Psoas muscle (tissue), 8 donors: ENCODE results near the gene SATB2. TPM values are rescaled to one million over a fixed set of nuclear protein-coding genes. Genes with fewer than 3 reads are reported as not detected.
A peak's percentile ranks its signal among the peaks of the same experiment; 100 is the strongest.

ENCODE experiments used
- ATAC-seq, 4 donors: fragments of 200-7000 bp; cut with Tn5 transposase; one replicate each; pipeline ENCODE4 v1.9.1; 2020; ENCODE audit warnings: moderate library complexity in 3 of 4, mild to moderate bottlenecking in 2 of 4
- DNase-seq, 2 donors: peaks; one replicate each; pipeline ENCODE4 v3.0.0-alpha.2; 2020
- H3K27ac ChIP-seq: fragments of 200-600 bp; one replicate; pipeline ENCODE4 v1.8.0; 2022
- H3K27me3 ChIP-seq, 3 donors: fragments of 200-600 bp in 1 of 3; one replicate each; pipeline versions ENCODE4 v1.6.1 to v1.8.0; 2013 to 2022; ENCODE audit warnings: low read length in 2 of 3, mild to moderate bottlenecking in 2 of 3, moderate library complexity in 1 of 3; ENCODE audit not compliant: insufficient read depth in 3 of 3
- H3K36me3 ChIP-seq, 2 donors: fragments of 200-600 bp in 1 of 2; one replicate each; pipeline versions ENCODE4 v1.6.1 to v1.8.0; 2013 to 2022; ENCODE audit warnings: low read depth in 1 of 2, mild to moderate bottlenecking in 1 of 2, moderate library complexity in 1 of 2; ENCODE audit not compliant: insufficient read depth in 1 of 2
- H3K4me1 ChIP-seq: fragments of 200-600 bp; one replicate; pipeline ENCODE4 v1.8.0; 2022
- H3K4me3 ChIP-seq: fragments of 200-600 bp; one replicate; pipeline ENCODE4 v1.8.0; 2022; ENCODE audit warnings: mild to moderate bottlenecking
- H3K9me3 ChIP-seq: fragments of 200-600 bp; one replicate; pipeline ENCODE4 v1.8.0; 2022
- WGBS, 3 donors: extraction: QIAGEN DNeasy Blood & Tissue Kit; methylation state at CpG; one replicate each; pipeline versions ENCODE4 v1.1.6 to v1.1.7; 2013; 5-methylcytosine and 5-hydroxymethylcytosine counted together
- intact Hi-C, 2 donors: fragments of 100-400 bp; cut with DNase I; formaldehyde crosslinking; loops; one replicate each; pipeline versions ENCODE4 v1.11.0 to v1.14.2; 2022
- polyA plus RNA-seq, 3 donors: library from polyadenylated mRNA; stranded (reverse); fragments of 200-250 nt; gene quantifications; one replicate each; pipeline ENCODE4 v1.2.3, GENCODE V29; 2013
- total RNA-seq, 4 donors: library from RNA; stranded (reverse); fragmentation: NEBNext Ultra II Directional in 2 of 4; extraction: Animal tissue kit (Norgen Biotek cat#: 25700) in 2 of 4; gene quantifications; one replicate each; pipeline versions ENCODE4 v1.2.1 to v1.2.4, GENCODE V29; 2021 to 2023
- TF ChIP-seq, protein P1 (sequence below): fragments of 200-600 bp; IDR thresholded peaks from one replicate; pipeline ENCODE4 v1.8.0; 2022; ENCODE audit warnings: antibody characterized with exemption
- donor health status: healthy with polysubstance abuse.
- donor health status: DM: no; HTN: no; CAD: no; lungs with moderate emphysema.
- donor health status: Bipolar disorder and iron deficiency.
- donor health status: healthy.
- donor health status: DM: yes; HTN: yes; CAD: no.
- donor health status: DM: no; HTN: no; CAD: no.
- donor health status: DM: no; HTN: no; CAD: no.
- donor health status: DM: yes; HTN: yes; CAD: no.

The SATB2 gene
- total and polyA plus RNA-seq, 7 donors: 0.46 to 2.4 (median 1.6) TPM

DNA sequence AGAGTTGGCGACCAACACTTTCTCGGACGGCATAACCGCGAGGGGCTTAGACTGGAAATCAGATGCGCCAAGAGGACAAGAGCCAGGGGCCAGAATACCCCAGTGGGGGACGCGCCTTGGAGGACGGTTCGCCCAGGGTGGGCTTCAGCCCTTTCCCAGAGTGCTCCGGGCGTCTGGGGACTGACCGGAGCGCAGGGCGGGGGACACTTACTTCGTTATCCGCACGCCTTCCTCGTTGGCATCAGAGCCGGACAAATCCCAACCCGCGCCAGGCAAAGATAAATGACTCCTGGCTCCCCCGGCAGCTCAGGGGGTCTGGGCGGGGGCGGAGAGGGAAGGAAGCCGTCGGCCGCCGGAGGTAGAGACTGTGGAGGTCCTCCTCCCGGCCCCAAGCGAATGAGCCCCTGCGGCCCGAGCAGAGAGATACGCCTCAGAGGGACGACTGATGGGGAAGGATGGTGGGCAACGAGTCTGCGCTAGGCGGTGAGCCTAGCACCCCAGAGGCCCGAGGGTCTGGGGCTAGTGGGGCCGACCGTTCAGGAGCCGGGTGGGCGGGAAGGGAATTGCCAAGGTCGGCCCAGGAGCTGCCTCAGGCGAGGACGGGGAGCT is 4.7 kb upstream of the SATB2 start:
- WGBS, 3 donors: 3 to 10% (median 8%) methylated on average over 34 to 46 of the region's 46 CpGs

DNA sequence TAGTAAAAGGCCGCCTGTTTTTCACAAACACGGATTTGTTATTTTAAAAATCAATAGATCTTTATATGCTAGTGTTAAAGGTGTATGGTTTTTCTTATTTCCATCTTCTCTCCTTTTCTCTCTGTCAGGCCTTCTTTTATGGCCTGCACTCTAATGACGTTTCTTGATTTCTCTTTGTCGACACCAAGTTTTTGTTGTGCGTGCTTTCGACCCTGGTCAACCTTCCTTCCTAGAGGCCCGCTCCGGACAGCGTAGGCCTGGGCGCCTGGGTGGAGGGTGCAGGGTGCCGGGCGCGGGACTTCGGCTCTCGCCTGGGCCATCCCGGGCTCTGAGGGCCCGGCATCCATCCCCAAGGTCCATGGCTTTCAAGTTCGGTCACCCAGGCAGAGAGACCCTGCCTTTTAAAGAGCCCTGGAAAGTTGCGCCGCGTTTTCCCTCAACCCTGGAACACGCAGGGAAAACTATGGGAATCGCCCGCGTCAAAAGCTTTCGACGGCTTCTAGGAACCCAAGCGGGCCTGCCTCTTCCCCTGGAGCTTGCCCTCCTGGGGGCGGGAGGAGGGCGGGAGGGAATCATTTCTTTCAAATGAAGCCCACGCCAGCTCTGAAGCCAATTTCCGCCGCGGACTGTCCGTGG is 4.1 kb upstream of the SATB2 start:
- no peak overlapping the region for H3K4me3 ChIP-seq
- 17 to 33% (median 27%) methylated on average over 35 of the region's 35 CpGs for WGBS, 3 donors
- no peaks in the 10 kb centered on the region for H3K36me3 ChIP-seq
- peaks cover 32% of the 10 kb centered on the region for H3K4me1 ChIP-seq
- DNase-seq (no peak), ATAC-seq (no peak)
- intact Hi-C loops: no loop called here
- TF ChIP-seq, protein P1, sequence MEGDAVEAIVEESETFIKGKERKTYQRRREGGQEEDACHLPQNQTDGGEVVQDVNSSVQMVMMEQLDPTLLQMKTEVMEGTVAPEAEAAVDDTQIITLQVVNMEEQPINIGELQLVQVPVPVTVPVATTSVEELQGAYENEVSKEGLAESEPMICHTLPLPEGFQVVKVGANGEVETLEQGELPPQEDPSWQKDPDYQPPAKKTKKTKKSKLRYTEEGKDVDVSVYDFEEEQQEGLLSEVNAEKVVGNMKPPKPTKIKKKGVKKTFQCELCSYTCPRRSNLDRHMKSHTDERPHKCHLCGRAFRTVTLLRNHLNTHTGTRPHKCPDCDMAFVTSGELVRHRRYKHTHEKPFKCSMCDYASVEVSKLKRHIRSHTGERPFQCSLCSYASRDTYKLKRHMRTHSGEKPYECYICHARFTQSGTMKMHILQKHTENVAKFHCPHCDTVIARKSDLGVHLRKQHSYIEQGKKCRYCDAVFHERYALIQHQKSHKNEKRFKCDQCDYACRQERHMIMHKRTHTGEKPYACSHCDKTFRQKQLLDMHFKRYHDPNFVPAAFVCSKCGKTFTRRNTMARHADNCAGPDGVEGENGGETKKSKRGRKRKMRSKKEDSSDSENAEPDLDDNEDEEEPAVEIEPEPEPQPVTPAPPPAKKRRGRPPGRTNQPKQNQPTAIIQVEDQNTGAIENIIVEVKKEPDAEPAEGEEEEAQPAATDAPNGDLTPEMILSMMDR: no peak
- H3K9me3 ChIP-seq: no peaks in the 10 kb centered on the region
- H3K27ac ChIP-seq: no peak overlapping the region
- H3K27me3 ChIP-seq: peaks cover 0 to 81% (median 42%) of the 10 kb centered on the region in 3 donors

More for the DNA sequence above, 4.7 kb upstream of the SATB2 start:
- Histone ChIP-seq H3K27ac (no peak overlapping the region), H3K27me3 (peaks cover 0 to 81% (median 43%) of the 10 kb centered on the region in 3 donors), H3K4me3 (peak overlapping the region; percentile 74), H3K4me1 (peaks cover 32% of the 10 kb centered on the region), H3K36me3 (no peaks in the 10 kb centered on the region), H3K9me3 (no peaks in the 10 kb centered on the region)
- intact Hi-C loops: no loop called here
- ATAC-seq: no peak
- TF ChIP-seq, protein P1: no peak
- no peak for DNase-seq

DNA sequence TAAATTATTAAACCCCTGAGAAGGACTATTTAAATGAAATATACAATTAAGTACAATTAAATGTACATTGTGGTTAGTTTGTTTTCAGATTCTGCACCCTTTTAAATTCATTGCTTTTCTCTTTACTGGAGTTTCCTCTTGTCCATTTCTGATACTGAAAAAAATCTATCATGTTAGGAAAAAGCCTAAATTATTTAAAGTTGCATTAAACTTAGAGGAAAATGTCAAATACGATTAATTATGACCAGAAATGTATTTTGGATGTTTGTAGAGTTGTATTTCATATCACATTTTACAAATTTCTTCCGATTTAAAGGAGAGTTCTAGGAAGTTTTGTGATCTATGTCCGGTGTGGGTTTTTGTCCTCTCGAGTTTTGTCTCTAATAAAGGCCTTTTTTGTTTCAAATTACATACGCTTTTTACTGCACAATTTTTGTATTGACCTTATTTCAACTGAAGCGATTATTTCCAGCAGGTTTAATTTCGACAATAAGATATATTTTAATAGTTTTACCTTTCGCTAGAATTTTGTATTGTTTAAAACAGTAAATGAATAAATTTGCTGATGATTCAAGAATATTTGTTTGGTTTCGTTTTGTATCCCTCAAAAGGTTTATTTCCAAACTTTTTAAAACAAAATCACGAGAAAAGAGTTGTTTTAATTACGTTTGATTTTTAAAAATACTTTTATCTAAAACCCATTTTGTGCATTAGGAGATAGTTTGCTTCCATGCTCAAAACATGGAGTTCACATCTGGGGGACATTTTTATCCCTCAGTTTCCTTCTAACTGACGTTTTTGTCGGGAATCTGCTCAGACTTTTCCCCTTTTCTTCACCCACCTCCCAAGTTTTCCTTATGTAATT is 3.3 kb upstream of the SATB2 start:
- TF ChIP-seq, protein P1: no peak
- H3K27me3 ChIP-seq: peaks cover 0 to 81% (median 40%) of the 10 kb centered on the region in 3 donors
- DNase-seq (no peak), ATAC-seq (no peak)
- H3K9me3 ChIP-seq: no peaks in the 10 kb centered on the region
- peaks cover 32% of the 10 kb centered on the region for H3K4me1 ChIP-seq
- intact Hi-C loops: no loop called here
- no peak overlapping the region for H3K27ac ChIP-seq
- peak overlapping the region; percentile 91 for H3K4me3 ChIP-seq
- 34 to 43% (median 43%) methylated on average over 13 of the region's 13 CpGs for whole genome bisulfite sequencing, 3 donors
- no peaks in the 10 kb centered on the region for H3K36me3 ChIP-seq

DNA sequence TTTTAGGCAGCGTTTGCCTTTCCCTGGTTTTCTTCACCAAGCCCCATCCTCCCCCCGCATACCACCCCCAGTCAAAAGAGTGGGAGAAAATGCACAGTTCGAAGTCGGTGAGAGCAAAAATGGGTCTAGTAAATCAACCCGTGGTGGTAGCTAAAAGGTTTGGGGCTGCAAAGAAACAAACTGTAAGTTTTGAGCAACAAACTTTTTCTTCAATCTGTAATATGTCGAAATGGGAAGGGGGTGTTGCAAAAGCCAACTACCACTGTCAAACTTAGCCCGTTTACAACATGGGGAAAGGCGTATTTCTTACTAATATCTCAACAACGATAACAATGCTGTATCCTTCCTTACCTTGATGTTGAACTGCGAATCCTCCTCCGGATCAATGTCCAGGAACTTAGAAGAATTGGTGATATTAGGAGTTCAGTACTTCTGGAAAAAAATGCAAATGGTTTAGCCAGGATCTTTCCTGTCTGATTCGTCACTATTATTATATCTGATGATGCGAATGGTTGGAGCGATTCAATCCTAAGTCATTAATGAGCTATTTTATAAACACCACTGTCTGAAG is 2.4 kb upstream of the SATB2 start:
- DNase-seq: no peak
- Histone ChIP-seq H3K9me3 (no peaks in the 10 kb centered on the region), H3K27ac (peak overlapping the region; percentile 78), H3K36me3 (no peaks in the 10 kb centered on the region), H3K4me1 (peaks cover 36% of the 10 kb centered on the region), H3K4me3 (peak overlapping the region; percentile 91), H3K27me3 (peaks cover 0 to 81% (median 41%) of the 10 kb centered on the region in 3 donors)
- no peak for ATAC-seq
- intact Hi-C loops: no loop called here
- TF ChIP-seq, protein P1: no peak
- whole genome bisulfite sequencing, 3 donors: 10 to 14% (median 14%) methylated on average over 14 of the region's 14 CpGs
